Mesenteric fat pad (tissue), 1 donor: ENCODE data around the gene NAV1. TPM values are rescaled to one million over a fixed set of nuclear protein-coding genes. Genes with fewer than 3 reads are reported as not detected.
A peak's percentile ranks its signal among the peaks of the same experiment; 100 is the strongest.
"Not testable (repeated sequence)": the region's sequence is repeated elsewhere in the genome, so short reads cannot be mapped to it uniquely, and the experiment has no call there.

Experiments
- DNase-seq: peaks from one replicate; pipeline ENCODE4 v3.0.0-alpha.2; 2020; ENCODE audit warnings: low spot score
- total RNA-seq: library from RNA; stranded (reverse); fragmentation: NEBNext Ultra II Directional; extraction: Animal tissue kit (Norgen Biotek cat#: 25700); gene quantifications from one replicate; pipeline ENCODE4 v1.2.1, GENCODE V29; 2021
- donor health status: DM: yes; HTN: yes; CAD: no.

NAV1 gene
- total RNA-seq, 1 donor from 2014 or later: 133 TPM

DNA sequence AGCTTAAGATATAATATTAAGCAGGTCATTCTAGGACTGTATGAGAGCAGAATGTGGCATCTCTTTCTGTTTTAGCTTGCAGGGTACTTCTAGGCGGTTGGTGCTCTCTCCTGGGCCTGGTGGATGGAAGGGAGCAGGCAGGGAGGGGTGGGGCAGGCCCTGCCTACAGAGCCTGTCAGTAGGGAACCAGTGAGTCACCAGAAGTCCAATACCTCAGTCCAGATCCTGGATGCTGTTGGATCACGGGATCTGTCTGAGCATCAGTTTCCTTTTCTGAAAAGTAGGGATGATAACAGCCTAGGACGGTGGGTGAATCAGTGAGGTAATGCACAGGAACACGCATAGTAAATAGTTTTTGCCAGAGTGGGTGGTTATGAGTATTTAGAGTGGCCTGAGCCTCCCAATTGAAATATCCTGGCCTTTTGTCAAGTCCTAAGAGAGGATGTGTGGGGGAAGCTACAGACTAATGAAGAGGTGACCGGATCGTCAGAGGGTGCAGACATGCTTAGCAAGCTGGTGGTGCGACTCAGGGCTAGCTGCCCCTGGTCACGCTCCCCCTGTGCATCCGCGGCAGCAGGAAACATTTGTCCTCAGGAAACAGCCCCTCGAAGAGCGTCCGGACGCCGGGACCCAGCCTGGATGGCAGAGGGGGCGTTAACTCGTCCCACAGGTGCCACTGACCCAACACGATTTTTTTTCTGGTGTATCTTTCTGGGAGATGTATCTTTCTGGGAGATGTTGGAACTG, 23.9 kb downstream of the NAV1 start:
- no peak for DNase-seq

DNA sequence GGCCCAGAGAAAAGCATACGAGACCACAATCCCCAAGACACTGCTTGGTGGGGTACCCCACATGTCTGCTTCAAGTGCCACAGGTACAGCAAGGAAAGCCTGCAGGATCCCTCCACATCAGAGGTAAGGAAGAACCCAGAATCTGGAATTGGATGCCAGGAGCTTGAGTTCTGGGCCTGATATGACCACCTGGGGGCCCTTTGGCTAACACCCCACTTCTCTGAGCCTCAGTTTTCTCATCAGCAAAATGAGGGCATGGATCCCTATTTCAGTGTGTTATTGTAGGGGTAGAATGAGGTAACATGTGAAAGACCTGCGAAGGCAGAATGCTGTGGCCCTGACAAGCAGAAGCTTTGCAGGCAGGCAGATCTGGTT, 24.5 kb downstream of the NAV1 start:
- no peak for DNase-seq

DNA sequence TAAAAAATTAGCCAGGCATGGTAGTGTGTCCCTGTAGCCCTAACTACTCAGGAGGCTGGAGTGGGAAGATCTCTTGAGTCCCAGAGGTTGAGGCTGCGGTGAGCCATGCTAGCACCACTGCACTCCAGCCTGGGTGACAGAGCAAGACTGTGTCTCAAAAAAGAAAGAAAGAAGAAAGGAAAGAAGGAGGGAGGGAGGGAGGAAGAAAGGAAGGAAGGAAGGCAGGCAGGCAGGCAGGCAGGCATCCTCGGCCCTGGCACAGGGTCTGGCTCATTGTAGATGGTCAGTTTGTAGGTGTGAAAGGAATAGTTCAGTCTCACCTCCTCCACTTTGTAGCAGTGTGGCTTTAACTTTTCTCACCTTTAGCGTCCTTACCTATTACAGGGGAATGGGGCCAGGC, 25.0 kb downstream of the NAV1 start:
- DNase-seq: no peak

DNA sequence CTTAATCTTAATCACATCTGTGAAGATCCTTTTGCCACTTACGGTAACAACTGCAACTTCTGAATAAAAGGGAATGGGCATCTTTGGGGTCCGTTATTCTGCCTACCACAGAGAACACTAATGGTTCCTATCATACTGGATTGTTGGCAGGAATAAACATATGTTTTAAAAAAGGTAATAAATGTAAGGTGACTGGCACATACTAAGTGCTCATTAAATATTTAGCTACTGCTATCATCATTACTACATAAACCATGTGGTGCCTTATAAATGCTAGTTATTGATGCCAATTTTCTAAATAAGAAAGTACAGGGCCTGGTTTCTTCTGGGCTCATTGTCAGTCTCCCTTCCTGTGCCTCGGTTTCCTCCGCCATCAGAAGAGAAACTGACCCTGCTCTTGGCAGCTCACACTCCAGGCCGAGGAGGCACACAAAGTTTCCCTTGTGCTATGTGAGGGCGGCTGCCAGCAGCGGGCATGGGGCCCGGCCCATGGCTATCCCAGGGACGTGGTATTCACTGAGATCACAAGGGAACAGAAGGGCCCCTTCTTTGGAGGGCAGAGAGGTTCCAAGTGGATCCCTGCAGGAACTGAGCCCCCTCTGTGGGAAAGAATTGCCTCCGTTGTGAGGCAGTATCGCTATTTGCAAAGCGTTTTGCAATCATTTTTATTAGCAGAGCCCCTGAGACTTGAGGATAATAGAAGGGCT, 26.2 kb downstream of the NAV1 start:
- DNase-seq: no peak

DNA sequence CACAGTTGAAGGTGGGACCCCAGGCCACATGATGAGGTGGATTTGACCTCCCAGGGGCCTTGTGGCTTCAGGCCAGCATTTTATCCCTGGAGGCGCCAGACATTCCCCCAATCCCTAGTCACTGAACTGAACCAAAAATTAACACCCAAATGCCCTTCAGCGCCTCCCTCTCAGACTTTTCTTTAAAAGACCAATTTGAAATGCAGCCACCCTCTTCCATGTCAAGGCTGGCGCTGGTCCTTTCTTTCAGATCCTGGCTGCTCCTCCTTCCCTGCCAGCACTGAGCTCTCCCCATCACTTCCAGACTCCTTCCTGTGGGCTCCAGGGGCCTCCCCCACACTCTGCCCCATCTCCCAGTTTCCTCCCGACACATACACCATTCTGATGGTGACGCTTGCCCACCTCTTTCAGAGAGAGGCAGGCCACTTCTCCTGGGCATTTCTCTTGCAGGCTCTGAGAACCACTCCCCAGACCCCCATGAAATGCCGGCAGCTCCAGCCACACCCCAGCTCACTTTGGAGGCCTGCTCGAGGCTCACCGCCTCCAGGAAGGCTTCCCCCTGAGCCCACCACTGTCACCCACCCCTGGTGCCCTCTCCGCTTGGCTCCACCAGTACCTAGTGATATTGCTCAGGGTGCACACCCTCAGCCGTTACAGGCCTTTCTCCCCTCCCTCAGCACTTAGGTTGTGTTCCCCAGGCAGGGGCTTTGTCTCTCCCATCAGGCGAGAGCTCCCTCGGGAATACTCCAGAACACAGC, 27.0 kb downstream of the NAV1 start:
- no peak for DNase-seq

DNA sequence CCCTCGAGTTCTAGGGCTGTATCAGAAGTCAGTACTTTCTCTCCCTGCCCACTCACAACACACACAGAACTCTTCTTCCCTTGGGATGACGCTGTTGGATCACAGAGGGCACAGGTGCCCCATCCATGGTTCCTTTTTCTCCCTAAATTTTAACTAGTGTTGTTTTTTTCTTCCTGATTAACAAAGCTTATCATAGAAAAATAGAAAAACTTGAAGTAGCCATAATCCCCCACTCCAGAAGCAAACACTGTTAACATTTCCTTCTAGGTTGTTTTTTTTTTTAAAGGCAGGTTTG, 27.5 kb downstream of the NAV1 start:
- DNase-seq: no peak

DNA sequence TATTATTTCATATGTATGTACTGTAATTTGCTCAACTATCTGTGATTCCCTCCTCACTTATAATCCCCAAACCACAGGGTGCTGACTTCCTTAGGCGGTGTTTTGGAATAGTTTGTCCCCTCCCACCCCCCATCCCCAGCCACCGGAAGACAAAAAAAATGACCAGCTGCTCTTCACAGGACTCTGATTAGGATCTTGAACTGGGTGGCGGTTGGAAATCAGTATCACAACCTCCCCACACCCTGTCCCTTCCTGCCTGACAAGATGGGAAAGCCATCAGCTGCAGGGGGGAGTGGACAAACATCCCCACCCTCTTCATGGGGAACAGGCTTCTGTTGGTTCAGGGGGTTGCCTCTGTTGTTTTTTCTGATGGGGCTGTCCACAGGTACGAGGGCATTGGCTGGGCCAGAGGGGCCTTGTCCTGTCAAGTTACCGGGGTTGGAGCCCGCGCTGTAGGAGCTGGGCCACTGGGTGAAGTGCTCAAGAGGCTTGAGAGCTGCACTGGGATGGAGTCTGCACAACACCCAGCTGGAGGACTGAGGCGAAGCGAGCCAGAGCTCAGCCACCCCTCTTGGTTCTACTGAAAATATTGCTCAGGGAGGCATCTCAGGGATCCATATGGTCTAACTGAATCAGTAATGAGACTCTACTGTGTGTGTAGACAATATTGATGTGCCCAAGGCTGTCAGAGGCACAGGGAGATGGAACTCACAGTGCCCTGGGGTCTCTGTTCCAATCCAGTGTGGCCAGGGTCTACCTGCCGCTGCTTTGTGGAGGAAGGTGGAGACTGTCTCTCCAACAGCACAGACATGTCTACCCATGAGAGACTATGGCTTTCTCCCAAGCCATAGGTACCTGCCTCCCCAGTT, 28.2 kb downstream of the NAV1 start:
- no peak for DNase-seq

DNA sequence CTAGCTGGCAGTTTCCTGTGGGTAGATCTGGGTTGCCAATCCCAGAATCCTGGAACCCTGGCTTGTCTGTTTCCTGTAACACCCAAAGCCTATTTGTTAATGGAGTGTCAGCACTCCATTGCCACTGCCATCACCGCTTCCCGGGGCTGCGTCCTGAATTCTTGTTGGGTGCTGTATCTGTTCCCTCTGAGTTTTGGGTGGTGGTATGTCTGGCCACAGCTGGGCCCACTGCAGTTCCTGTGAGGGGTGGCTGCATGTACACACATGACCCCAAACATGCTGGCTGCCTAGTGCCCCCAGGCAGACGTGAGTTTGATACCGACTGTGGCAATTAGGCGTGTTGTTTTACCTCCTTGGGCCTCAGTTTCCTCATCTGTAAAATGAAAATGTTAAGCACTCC, 29.3 kb downstream of the NAV1 start:
- no peak for DNase-seq

DNA sequence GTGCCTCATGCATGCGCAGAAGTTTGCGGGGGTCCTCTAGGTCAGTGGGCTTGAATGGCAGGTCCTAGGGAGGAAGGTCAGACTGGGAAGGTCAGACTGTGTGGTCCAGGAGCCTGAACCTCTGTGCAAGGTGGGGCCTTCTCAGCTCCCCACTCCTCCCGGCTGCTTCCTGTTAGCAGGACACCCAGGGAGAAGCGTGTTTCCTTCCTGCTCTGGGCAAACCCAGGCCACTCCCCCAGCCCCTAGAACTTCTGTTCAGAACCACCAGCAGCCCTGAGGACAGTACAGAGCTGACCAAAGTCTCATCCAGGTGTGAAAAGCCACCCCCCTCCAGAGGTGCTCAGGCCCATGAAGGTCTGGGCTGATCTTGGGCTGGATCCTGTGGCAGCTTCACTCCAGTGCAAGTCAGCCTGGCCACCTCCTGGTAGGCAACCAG, 29.9 kb downstream of the NAV1 start:
- peak; percentile 65 for DNase-seq

DNA sequence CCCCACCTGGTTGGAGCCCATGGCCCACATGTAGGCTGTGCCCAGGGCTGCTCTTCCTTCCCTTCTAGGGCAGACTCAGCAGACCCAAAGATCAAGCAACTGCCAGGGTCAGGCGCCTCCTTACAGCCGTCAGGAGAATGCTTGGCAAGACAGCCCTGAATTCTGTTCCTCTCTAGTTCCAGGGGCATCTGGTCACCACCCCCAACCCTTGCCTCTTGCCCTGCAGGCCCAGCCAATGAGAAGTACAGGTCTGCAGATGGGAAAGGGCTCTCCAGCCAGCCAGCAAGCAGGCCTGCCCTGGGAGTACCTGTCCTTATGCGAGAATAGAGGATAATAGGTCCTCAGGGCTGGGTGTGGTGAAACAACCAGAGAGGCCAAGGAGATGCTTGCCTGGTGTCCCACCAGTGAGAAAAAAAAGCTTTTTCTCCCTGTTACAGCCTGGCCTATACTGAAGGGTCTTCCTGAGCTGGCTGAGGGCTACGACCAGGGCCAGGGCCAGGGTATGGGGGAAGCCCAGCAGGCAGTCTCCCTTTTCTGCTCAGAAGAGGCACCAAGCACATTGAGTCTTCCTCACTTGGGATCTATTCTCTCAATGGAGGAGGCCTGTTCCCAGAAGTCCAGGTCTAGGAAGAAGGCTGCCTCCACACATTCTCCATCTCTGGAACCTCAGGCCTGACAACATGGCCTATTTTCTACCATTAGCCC, 31.4 kb downstream of the NAV1 start:
- DNase-seq: peak; percentile 64

DNA sequence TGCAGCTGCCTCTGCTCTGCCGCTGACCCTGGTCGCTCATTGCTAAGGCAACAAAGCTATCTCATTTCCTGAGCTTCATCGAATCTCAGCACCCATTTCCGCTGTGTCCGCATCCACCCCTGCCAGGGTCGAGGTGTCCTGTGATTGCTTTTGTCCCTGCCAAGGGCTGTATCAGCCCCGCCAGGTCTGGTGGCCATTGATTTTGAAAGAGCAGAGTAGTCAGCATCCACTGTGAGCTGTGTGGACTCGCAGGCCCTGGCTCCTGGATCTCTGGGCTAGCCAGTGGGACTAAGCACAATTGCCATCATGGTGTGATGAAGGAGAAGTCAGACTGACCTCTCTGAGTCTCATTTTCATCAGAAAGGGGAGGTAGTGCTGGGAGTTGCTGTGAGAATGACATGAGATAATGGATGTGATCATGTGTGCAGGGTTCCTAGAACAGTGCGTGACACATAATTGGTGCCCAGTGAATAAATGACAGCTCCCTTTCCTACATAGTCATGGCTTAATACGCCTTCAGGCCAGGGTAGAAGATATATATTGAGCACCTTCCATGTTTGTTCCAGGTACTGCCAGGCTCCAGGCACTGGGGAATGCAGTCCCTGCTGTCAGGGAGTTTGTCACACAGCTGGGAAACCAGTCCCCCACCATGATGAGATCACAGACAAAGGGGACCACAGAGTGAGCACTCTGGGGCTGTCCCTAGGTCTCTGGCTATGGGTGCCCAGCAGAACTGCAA, 32.1 kb downstream of the NAV1 start:
- DNase-seq: peak; percentile 75

DNA sequence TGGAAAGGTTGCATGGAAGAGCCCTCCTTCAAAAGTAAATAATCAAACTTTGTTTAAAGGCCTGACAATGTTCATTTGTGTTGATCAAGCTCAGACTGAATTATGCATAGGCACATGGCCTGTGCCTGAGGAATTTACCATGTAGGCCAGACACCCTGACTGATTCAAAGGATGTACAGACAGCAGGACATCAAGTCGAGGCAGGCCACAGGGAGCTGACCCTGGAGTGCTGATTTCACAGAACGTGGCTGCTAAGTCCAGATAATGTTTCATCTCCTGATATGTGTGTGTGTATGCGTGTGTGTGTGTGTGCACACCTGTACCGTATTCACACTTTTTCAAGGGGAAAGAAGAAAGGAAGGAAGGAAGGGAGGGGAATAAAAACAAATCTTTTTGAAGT, 34.1 kb downstream of the NAV1 start:
- peak; percentile 68 for DNase-seq

DNA sequence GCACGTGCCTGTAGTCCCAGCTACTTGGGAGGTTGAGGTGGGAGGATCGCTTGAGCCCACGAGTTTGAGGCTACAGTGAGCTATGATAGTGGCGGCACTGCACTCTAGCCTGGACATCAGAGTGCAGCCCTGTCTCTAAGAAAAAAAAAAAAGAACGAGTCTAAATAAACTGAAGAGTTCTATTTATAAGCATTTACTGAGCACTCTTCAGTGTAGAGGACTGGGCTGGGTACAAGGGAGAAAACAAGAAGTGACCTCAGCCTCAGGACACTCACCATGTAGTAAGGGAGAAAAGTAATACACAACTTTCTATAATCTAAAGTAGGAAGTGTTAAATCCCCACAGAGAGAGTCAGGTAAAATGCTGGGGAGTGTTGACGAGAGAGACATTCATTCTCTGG, 35.0 kb downstream of the NAV1 start:
- no peak for DNase-seq

DNA sequence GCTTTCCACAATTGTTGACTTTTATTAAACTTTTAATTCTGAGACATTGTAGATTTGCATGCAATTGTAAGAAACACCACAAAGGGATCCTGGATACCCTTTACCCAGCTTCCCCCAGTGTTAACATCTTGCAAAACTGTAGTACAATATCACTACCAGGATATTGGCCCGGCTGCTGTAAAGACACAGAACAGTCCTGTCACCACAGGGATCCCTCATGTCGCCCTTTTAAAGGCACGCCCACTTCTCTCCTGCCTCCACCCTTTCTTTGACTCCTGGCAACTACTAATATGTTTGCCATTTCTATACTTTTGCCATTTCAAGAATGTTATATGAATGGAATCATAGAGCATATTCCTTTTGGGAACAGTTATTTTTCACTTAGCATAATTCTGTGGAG, 37.0 kb downstream of the NAV1 start:
- no peak for DNase-seq

DNA sequence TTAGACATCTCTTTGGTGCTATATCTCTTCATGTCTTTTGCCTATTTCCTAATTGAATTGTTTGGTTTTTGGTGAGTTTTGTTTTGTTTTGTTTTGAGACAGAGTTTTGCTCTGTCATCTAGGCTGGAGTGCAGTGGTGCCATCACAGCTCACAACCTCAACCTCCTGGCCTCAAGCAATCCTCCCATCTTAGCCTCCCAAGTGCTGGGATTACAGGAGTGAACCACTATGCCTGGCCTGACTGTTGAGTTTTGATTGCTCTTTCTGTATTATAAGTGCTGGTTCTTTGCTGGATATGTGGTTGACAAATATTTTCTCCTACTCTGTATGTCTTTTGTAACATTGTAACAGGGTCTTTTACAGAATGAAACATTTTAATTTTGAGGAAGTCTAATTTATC, 38.0 kb downstream of the NAV1 start:
- DNase-seq: no peak

DNA sequence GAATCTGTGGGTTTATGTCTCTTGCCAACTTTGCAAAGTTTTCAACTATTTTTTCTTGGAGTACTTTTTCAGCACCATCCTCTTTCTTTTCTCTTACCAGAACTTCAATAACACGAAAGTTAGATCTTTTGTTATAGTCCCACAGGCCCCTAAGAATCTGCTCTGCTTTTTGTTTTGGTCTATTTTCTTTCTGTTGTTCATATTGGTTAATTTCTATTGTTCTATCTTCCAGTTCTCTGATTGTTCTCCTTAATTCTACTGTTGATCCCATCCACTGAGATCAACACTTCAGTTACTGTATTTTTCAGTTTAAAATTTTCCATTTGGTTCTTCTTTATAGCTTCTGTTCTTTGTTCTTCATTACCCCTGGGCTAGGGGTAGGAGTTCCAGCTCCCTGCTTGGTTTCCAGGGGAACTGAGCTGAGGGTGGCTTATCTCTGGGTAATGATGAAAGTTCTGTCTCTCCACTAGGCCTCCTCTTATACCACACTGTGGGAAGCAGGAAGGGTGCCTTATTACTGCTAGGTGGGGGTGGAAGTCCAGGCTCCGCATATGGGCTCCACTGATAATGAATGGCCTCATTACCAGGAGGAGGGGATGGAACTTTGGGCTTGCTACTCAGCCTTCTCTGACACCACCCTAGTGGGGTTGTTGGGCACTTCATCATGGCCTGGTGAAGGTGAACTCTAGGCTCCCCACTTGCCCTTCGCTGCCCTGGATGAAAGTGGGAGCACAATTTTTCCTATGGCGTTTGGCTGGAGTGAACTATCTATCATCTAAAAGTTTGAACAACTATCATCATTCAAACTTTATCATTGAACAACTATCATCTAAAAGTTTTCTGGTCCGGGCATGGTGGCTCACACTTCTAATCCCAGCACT, 39.3 kb downstream of the NAV1 start:
- no peak for DNase-seq

DNA sequence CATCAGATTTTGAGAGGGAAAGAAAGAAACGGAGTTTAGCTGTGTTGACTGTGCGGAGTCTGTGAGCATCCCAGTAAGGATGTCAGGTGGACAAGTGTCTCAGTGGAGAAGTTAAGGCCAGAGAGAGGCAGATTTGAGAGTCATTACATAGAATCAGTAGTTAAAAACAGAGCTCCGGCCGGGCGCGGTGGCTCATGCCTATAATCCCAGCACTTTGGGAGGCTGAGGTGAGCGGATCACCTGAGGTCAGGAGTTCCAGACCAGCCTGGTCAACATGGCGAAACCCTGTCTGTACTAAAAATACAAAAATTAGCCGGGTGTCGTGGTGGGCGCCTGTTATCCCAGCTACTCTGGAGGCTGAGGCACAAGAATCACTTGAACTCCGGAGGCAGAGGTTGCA, 42.4 kb downstream of the NAV1 start:
- not testable (repeated sequence) for DNase-seq

DNA sequence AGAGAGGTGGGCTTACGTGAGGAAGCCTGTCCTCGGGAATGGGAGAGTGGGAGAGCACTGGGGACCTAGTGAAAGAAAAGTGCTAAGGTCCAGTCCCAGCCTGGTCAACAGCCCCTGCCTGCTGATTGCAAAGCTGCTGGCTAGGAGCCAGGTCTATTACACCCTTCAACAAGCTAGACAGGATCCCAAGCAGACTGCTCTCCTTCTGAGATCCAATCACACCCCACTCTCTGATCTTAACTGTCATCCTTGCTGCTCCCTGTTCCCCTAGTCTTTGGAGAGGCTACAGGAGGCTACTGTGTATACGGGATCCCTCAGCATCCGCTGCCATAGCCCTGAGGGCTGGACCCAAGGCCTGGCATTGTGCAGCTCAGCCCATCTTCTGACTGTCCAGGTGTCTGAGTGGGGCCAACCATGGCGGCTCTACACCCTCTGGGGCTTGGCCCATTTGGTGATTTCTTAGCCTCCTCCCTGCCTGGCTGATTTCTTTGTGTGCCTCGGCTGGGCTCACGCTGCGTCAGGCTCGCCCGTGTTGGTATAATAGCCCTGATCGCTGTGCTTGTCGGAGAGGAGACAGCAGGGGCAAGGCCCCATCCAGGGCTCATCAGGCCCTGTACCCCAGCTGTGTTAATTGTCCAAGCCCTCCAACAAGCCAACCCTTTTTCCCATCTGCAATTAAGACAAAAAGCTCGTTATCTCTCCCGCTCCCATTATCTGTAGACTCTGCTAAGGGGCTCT, 43.9 kb downstream of the NAV1 start:
- peak; percentile 88 for DNase-seq
